Peyer's patch (tissue), 4 donors: Measurements from ENCODE around the gene TMC3. TPM values are rescaled to one million over a fixed set of nuclear protein-coding genes. Genes with fewer than 3 reads are reported as not detected.

Experiments used
- DNase-seq, 3 donors: peaks; one replicate each; pipeline ENCODE4 v3.0.0-alpha.2; 2017 to 2019
- H3K27ac ChIP-seq, 4 donors: fragments of 200-600 bp; sonication (generic); one replicate each; pipeline ENCODE4 v1.5.1; 2016 to 2019
- H3K27me3 ChIP-seq, 2 donors: fragments of 200-600 bp; sonication (generic); one replicate each; pipeline ENCODE4 v1.5.1; 2019
- H3K36me3 ChIP-seq, 3 donors: fragments of 200-600 bp; sonication (generic); one replicate each; pipeline ENCODE4 v1.5.1; 2016 to 2019
- H3K4me1 ChIP-seq, 4 donors: fragments of 200-600 bp; sonication (generic); one replicate each; pipeline ENCODE4 v1.5.1; 2016 to 2019
- H3K4me3 ChIP-seq, 4 donors: fragments of 200-600 bp; sonication (generic); 1 replicate in 3 of 4; 2 replicates in 1 of 4; pipeline ENCODE4 v1.5.1; 2016 to 2019; ENCODE audit warnings: mild to moderate bottlenecking in 1 of 4
- H3K9me3 ChIP-seq, 4 donors: fragments of 200-600 bp; sonication (generic); one replicate each; pipeline ENCODE4 v1.5.1; 2016 to 2019; ENCODE audit warnings: mild to moderate bottlenecking in 1 of 4
- POLR2A ChIP-seq, 2 donors: fragments of 450-650 bp; IDR thresholded peaks; one replicate each; pipeline ENCODE4 v1.5.1; 2017; ENCODE audit warnings: antibody characterized with exemption in 2 of 2, mild to moderate bottlenecking in 2 of 2, moderate library complexity in 2 of 2
- total RNA-seq, 4 donors: library from RNA; depleted of rRNA; stranded (reverse); fragments of >200 nt; gene quantifications; one replicate each; pipeline ENCODE4 v1.1.0, GENCODE V29; 2016
- TF ChIP-seq, protein P1 (sequence below), 6 experiments: fragments of 450-650 bp in 4 of 6; fragments of 200-600 bp in 2 of 6; sonication (generic) in 1 of 6; IDR thresholded peaks; one replicate each; pipeline ENCODE4 v1.5.1; 2017 to 2019; ENCODE audit warnings: antibody characterized with exemption in 6 of 6, mild to moderate bottlenecking in 3 of 6, moderate library complexity in 1 of 6

Gene TMC3
- total RNA-seq, 4 donors from 2014 or later, result not detected

GRCh38 chr15:81413851-81414250 is 39.8 kb upstream of the TMC3 start:
- Histone ChIP-seq H3K9me3 (no peaks in the 10 kb centered on the region), H3K36me3 (no peaks in the 10 kb centered on the region), H3K4me1 (no peaks in the 10 kb centered on the region), H3K27ac (no peak overlapping the region), H3K27me3 (no peaks in the 10 kb centered on the region), H3K4me3 (no peak overlapping the region)
- no peak for DNase-seq
- TF ChIP-seq, protein P1, sequence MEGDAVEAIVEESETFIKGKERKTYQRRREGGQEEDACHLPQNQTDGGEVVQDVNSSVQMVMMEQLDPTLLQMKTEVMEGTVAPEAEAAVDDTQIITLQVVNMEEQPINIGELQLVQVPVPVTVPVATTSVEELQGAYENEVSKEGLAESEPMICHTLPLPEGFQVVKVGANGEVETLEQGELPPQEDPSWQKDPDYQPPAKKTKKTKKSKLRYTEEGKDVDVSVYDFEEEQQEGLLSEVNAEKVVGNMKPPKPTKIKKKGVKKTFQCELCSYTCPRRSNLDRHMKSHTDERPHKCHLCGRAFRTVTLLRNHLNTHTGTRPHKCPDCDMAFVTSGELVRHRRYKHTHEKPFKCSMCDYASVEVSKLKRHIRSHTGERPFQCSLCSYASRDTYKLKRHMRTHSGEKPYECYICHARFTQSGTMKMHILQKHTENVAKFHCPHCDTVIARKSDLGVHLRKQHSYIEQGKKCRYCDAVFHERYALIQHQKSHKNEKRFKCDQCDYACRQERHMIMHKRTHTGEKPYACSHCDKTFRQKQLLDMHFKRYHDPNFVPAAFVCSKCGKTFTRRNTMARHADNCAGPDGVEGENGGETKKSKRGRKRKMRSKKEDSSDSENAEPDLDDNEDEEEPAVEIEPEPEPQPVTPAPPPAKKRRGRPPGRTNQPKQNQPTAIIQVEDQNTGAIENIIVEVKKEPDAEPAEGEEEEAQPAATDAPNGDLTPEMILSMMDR (IDR thresholded peaks at IDR 0.05), result no peak
- TF ChIP-seq POLR2A (IDR thresholded peaks at IDR 0.05), result no peak

GRCh38 chr15:81411969-81412633 is 38.1 kb upstream of the TMC3 start:
- TF ChIP-seq, protein P1 (IDR thresholded peaks at IDR 0.05), result no peak
- TF ChIP-seq POLR2A (IDR thresholded peaks at IDR 0.05), result no peak
- Histone ChIP-seq H3K27ac (no peak overlapping the region), H3K9me3 (no peaks in the 10 kb centered on the region), H3K27me3 (no peaks in the 10 kb centered on the region), H3K4me1 (no peaks in the 10 kb centered on the region), H3K36me3 (no peaks in the 10 kb centered on the region), H3K4me3 (no peak overlapping the region)
- no peak for DNase-seq

GRCh38 chr15:81411051-81411450 is 37.0 kb upstream of the TMC3 start:
- Histone ChIP-seq H3K4me3 (no peak overlapping the region), H3K27me3 (no peaks in the 10 kb centered on the region), H3K9me3 (no peaks in the 10 kb centered on the region), H3K27ac (no peak overlapping the region), H3K4me1 (no peaks in the 10 kb centered on the region), H3K36me3 (no peaks in the 10 kb centered on the region)
- DNase-seq, result no peak
- TF ChIP-seq, protein P1 (IDR thresholded peaks at IDR 0.05), result no peak
- TF ChIP-seq POLR2A (IDR thresholded peaks at IDR 0.05), result no peak

DNA sequence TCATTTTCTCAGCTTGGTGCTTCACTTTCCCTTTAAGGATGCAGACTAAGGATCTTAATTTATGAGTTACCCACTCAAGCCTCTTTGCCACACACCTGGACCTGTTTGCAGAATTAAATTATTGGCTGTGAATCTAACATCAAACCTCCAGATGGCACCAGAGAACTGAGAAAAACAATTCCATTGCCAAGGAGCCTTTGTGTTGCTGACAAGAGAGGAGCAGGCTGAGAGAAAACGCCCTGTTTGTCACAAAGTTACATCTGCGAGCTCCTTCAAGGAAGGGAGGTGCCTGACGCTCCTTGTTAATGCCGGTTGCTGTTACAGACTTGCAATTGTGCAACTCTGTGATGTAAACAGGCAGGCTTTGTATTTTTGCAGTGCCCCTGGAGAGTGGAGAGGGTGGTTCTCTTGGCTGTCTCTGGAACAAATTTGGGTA is 36.3 kb upstream of the TMC3 start:
- H3K4me1 ChIP-seq, result no peaks in the 10 kb centered on the region
- DNase-seq, result peak in 1 of 3 donors; percentile 46
- no peaks in the 10 kb centered on the region for H3K36me3 ChIP-seq
- no peaks in the 10 kb centered on the region for H3K9me3 ChIP-seq
- no peak for TF ChIP-seq POLR2A (IDR thresholded peaks at IDR 0.05)
- TF ChIP-seq, protein P1 (IDR thresholded peaks at IDR 0.05), result peak in 4 of 6 experiments; percentile 38 to 61 (median 58)
- no peak overlapping the region for H3K27ac ChIP-seq
- H3K4me3 ChIP-seq, result no peak overlapping the region
- H3K27me3 ChIP-seq, result no peaks in the 10 kb centered on the region

- H3K9me3 ChIP-seq, result no peaks in the 10 kb centered on the region
- no peak for DNase-seq
- H3K36me3 ChIP-seq, result no peaks in the 10 kb centered on the region
- no peaks in the 10 kb centered on the region for H3K4me1 ChIP-seq
- H3K27ac ChIP-seq, result no peak overlapping the region
- no peak for TF ChIP-seq POLR2A (IDR thresholded peaks at IDR 0.05)
- TF ChIP-seq, protein P1 (IDR thresholded peaks at IDR 0.05), result no peak
- H3K4me3 ChIP-seq, result no peak overlapping the region
- no peaks in the 10 kb centered on the region for H3K27me3 ChIP-seq
Observed at GRCh38 chr15:81407718-81408117, 33.7 kb upstream of the TMC3 start.
